GM21390 (cell line): ENCODE data around the gene PPP1R12B.
"Not testable (repeated sequence)": the region's sequence is repeated elsewhere in the genome, so short reads cannot be mapped to it uniquely, and the experiment has no call there.

ENCODE experiments used
- ATAC-seq: cut with Tn5 transposase; IDR thresholded peaks from one replicate; pipeline ENCODE4 v1.9.1; 2021; ENCODE audit not compliant: unreplicated experiment

The PPP1R12B gene

GRCh38 chr1:202593845-202594244 is 245.3 kb downstream of the PPP1R12B start:
- ATAC-seq: no peak

- no peak for ATAC-seq
Observed at GRCh38 chr1:202596638-202597037, 248.1 kb downstream of the PPP1R12B start.

DNA sequence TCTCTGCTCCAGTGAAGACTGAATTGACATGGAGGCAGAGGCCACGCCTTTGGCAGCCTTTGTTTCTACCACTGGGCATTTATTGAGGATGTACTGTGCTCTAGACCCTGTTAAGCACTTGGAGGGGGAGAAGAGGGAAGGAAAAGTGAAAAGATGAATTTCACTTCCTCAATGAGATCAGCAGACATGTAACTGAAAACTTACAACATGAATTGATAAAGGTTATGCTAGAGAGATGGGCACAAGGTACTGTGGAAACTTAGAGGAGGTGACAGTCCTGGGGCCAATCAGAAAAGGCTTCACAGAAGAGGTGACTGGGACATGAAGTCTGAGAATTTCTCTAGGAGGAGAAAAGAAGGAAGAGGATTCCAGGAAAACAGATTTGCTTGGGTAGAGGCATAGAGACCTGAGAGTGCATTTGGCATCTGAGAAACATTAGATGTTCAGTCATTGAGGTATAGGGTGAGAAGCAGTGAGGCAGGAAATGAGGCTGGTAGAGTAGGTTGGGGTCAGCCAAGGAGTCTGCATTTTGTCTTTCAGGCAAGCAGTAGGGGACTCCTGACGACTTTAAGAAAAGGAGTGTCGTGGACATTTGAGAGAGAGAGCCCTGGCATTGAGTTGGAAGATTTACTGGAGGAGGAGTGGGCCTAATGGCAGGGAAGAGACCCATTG is 248.7 kb downstream of the PPP1R12B start:
- ATAC-seq: no peak

DNA sequence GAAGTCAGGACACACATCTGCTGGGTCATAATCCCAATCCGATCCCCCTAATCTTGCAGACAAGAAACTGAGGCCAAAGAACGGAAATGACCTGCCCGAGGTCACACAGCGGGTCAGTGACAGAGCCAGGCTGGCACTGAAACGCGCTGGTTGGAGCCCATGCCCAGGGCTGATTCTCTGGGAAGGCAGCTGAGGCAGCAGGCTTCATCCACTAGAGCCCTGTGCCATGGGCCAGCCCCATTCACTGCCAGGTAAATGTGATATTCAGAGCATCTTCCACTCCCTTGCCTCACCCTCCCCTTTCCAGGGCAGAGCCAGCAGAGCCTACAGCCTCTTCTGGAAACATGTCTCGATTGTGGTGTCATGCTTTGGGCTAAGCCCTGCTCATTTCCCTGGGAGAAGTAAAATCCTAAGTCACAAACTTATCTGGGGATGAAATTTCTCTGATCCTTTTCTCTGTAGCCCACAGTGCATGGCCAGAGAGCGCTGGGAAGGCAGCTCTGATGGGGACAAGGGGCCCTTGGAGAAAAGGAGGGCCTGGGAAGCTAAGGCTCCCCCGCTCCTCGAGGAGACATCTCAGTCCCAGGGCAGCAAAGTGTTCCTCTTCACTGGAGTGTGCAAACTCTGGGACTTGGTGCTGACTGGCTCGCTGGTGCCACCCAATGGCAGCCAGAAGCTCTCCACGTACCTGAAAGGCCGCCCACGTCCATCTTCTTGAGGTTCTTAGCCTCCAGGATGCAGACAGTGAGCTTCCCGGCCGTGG is 251.4 kb downstream of the PPP1R12B start:
- no peak for ATAC-seq

DNA sequence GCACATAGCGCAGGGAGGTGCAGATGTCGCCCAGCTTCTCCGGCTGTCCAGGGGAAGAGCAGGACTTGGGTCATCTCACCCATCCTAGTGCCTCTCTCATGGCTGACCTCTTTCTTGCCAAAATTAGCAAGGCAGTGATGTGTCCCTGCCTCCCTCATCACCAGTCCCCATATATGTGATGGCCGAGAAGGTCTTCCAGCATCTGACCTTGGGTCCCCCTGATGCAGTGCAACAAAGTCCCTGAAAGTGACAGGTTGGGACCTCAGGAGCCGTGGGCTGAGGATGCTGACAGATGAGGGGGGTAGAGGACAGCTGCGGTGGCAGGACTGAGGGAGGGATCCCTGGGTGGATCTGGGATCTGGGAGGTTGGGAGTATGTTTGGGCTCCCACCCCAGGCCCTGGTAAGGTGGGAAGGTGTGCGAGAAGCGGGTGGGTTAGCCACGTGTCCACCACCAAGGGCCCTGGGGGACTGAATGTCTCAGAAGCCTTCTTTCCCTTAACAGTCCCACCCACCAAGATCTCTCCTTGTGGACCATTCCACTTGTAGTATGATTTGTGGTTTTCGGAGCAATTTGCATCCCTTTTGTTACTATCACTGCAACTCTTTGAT is 252.0 kb downstream of the PPP1R12B start:
- ATAC-seq: no peak

DNA sequence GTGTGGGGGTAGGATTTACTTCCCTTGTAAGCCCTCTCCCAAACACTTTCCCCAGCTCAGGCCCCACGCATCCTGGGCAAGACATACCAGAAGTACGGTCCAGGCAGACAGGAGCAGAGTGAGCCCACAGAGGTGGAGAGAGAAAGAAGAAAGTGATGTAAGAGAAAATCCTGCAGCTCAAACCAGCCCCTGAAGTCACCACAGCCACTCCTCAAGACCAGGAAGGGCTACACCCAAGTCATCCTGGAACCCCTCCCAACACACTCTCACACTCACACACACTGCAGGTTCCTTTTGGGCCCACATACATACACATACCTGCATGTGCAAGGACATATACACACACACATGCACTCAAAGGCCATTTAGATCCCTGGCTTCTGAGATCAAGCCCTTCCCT is 254.9 kb downstream of the PPP1R12B start:
- no peak for ATAC-seq

DNA sequence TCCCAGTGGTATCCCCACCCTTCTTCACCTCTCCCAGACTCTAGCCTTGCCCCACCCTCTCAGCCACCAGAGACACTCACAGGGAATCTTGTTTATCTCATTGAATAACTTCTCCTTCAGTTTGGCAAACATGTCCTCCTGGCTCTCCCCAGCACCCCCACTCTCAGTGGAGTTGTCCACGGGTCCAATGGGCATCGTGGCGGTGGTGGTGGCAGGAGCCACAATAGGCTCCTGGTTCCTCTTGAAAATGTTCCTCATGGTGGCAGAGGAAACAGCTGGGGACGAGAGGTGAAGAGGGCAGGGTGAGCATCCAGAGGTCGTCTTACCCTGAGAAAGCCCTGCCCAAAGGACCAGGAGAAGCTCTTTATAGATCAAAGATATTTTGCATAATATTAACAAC is 257.0 kb downstream of the PPP1R12B start:
- ATAC-seq: no peak

GRCh38 chr1:202612036-202612435 is 263.5 kb downstream of the PPP1R12B start:
- ATAC-seq: not testable (repeated sequence)

DNA sequence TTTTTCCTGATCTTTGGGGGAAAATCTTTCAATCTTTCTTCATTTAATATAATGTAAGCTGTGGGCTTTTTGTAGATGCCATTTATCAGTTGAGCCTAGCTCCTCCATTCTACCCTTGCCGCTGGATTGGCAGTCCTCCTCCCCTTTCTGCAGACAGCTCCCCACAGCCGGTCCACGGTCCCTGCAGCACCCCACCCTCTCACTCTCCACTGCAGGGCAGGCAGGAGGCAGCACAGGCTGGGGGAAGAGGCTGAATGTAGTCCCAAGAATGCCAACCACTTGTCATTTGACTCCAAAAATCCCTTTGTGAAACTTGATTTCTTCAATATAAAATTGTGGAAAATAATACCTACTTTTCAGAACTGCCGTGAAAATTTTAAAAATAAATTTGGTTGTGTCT is 265.1 kb downstream of the PPP1R12B start:
- no peak for ATAC-seq

DNA sequence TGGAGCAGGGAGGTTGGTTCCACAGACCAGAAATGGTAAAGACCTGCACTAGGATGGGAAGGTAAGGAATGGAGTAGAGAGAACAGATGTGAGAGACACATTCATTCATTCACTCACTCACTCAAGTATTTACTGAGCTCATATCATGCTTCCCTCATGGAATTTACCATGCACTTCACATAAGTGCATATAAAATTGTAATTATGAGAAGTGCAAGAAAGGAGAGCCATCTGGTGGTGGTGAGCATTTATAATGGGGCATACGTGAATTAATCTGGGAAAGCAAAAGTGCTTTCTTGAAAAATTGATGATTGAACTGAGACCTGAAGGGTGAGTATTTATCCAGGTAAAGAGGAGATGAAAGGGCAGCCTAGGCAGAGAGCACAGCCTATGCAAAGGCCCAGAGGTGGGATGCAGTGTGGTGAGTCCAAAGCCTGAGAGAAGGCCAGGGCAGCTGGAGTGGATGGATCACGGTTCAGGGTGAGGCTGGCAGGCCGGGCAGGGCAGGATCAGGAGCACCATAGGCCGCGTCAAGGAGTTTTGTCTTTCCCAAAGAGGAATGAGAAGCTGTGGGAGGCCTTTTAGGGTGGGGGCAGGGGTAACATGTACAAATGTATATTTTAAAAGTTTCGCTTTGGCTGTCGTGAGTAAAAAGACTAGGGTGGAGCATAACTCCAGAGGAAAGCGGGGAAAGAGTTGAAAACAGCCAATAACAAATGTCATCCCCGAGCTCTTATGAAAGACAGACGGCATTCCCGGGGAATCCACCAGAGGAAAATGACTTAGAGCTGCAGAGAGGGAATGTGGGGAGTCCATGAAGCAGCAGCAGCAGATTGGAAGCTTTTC is 266.1 kb downstream of the PPP1R12B start:
- ATAC-seq: not testable (repeated sequence)

GRCh38 chr1:202615208-202615500 is 266.7 kb downstream of the PPP1R12B start:
- not testable (repeated sequence) for ATAC-seq

DNA sequence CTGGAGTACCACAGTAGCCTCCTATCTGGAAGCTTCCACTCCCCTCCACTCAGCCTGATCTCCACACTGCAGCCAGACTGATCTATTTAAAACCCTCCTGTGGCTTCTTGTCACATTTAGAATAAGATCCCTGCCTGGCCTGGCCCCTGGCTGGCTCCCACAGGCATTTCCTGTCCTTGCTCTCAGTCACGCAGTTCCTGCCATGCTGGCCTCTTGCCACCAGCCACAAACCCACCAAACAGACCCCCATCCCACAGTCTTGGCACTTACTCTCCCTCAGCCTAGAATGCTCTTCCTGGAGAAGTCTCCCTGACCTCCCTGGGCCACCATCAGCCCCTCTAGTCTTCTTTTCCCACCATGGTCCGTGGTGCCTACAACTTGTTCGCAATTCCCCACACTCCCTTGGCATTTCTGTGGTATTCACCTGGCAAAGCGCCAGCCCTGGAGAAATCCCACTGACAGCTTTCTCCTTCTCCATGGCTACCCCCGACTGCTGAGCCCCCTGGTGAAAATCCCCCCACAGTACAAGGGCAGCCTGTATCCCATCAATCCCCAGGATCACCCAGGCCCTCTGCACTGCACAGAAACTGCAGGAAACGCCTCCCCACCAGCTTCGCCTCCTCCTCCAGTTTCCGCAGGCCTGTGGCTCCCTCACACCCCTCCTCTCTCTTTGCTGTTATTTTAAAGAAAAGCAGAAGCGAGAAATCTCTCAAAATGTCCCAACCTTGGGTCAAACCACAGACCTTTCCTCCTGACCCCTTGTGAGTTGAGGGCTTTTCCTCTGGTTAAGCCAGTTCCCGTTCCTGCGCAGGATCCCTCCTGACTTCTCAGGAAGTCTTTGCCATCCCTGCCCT is 267.2 kb downstream of the PPP1R12B start:
- peak; percentile 71 for ATAC-seq

DNA sequence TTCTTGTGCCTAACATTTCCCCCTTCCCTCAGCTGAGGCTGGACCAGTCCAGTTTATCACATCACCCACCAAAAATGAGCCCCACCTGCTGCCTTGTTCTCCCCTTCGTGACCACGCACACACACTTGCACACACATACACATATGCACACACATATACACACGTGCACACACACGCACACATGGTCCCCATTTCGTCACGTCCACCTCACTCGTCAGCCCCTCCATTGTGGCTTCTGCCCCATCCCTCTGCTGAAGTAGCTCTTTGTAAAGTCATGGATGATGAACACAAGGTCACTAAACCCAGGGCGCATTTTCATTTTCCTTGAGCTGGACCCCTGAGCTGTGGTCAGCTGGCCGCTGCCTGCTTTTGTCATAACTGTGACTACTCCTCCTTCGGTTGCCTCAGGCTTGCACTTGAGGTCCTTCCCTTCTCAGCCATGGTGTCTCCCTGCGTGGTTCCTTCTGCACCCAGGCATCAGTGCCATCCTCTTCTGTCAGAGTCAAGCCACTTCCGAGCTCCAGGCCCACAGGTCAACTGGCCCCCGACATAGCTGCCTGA is 267.9 kb downstream of the PPP1R12B start:
- ATAC-seq: peak; percentile 20

GRCh38 chr1:202619012-202619411 is 270.5 kb downstream of the PPP1R12B start:
- not testable (repeated sequence) for ATAC-seq

DNA sequence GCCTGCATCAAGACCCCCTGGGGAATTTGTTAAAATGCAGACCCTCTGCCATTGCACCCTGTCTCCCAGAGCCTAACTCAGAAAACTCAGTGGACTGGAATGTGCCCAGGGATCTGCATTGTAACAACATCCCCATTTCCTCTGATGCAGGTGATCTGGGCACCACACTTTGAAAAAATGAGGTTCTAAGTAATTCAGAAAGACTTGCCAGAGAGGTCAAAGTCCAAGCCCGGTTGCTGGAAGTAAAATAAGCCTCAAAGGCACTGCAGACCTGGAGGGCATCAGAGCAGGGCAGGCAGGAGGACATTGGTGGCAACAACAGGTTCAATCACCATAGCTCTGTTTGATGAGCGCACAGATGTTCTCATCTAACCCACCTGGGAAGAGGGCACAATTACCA is 271.0 kb downstream of the PPP1R12B start:
- no peak for ATAC-seq

- ATAC-seq: not testable (repeated sequence)
Observed at GRCh38 chr1:202620036-202620435, 271.5 kb downstream of the PPP1R12B start.

DNA sequence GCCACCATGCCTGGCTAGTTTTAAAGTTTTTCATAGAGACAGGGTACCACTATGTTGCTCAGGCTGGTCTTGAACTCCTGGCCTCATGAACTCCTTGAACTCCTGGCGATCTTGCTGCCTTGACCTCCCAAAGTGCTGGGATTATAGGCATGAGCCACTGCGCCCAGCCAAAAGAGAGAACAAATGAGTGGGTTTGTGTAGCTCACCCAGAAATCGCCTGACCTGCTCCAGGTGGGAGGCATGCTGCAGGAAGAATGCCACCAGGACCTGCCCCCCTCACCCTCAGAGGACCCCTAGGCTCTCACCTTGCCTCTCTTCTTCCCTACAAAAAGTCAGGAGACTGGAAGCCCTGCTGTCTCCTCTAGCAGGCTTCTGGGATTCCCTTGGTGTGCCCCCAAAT is 272.9 kb downstream of the PPP1R12B start:
- ATAC-seq: no peak

DNA sequence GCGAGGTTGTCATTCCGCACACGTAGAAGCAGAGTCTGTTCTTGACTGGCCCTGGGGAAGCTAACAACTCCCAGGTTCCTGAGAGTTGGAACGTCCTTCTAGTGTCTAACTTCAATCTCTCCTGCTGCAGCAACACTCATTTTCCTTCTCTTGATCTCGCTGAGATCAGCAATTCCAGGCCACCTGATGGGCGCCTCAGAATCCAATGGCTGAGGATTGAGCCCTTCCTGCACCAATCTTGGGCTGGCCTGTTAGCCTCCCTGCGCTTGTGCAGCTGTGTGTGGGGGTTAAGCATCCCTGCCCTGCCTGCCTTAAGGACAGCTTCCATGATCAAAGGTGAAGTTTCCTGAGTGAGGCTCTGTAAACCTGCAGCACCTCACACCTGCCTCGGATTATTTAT is 273.9 kb downstream of the PPP1R12B start:
- ATAC-seq: no peak

GRCh38 chr1:202623075-202623474 is 274.6 kb downstream of the PPP1R12B start:
- ATAC-seq: no peak

DNA sequence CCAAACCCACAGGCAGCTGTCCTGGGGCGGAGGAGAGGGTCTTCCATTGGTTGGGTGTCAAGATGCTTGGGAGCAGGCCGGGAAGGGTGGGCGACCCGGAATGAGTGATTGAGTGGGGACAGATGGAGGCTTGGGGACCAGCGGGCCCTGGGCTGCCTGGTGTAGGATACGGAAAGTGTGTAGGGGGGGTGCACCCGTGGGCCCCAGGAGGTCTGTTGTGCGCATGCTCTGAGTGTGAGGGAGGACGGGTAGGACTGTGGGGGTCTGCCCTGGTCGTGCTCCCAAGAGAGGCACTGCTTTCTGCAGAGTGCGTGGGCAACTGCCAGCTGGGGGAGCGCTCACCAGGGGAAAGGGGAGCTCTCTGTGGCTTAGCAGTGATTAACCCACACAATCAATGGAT is 275.0 kb downstream of the PPP1R12B start:
- not testable (repeated sequence) for ATAC-seq
